ENCODE data around the gene HORMAD2.

The HORMAD2 gene

DNA sequence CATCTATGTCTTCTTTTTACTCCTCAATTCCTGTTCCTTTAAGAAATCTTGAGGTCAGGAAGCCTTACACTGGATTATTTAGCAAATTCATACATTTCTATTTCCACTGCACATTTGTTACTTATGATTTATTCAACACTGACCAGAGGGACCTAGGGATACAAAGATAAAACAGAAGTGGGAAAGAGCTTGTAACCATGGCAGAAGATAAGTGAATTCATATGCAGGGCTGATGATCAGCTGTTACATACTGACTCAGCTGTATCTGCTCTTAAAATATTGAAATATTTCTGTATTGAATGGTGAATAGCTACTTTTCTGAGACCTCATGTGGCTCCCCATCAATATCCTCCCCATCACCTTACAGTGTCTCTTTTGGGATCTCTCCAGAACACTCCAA lies 25.2 kb downstream of the HORMAD2 start:
- DNase-seq (ENCODE audit: low spot score) = no peak

DNA sequence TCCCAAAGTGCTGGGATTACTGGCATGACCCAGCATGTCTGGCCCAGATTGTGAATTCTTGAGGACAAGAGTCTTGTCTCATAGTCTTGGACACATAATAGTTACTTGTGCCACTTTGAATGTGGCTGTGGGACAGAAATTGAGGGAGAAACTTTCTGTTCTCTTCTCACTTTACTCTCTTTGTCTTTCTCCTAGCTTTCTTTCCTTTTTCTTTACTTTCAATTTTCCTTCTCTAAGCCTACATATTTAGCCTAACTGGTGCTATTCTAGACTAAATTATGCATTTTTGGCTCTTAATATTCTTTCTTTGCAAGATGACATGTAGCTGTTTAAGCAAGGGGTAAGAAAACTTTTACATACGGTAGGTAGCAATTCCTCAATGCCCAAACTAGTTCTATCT lies 33.2 kb downstream of the HORMAD2 start:
- DNase-seq (ENCODE audit: low spot score) = no peak

DNA sequence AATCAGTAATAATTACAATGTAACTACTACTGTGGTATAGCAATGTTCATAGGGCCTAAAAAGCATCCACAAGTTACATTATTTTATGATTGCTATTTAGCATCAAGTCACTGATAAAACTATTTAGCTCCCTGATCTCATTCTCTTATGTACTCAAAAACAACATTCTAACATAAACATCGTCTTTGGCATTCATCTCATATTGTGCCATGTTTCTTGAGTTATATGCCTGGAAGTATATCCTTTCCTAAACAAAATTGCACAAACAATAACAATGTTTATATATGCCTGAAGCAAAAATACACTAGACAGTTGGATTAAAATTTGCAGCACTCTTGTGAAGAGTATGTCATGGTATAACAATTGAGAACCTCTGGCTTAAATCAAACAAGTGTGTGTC lies 34.1 kb downstream of the HORMAD2 start:
- no peak for DNase-seq (ENCODE audit: low spot score)

- no peak for DNase-seq (ENCODE audit: low spot score)
Observed at GRCh38 chr22:30115705-30116104, 35.4 kb downstream of the HORMAD2 start.

GRCh38 chr22:30116362-30117117 lies 36.3 kb downstream of the HORMAD2 start:
- DNase-seq (ENCODE audit: low spot score) = no peak

- DNase-seq (ENCODE audit: low spot score) = no peak
Observed at GRCh38 chr22:30117256-30117655, 37.0 kb downstream of the HORMAD2 start.

- DNase-seq (ENCODE audit: low spot score) = no peak
Observed at GRCh38 chr22:30118291-30118690, 38.0 kb downstream of the HORMAD2 start.

DNA sequence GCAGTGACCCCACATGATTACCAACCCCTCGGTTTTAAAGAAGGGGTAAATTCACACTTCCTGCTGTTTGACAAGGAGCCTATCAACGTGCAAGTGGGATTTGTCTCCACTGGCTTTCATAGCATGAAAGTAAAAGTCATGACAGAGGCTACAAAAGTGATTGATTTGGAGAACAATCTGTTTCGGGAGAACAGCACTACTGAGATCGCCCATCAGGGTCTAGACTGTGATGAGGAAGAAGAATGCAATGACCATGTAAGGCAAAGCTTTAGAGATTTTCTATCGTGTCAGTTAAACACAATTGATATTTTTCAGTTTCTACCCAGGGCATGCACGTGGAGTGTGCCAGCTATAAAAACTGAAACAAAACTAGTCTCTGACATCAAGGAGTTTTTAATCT lies 41.7 kb downstream of the HORMAD2 start:
- DNase-seq (ENCODE audit: low spot score) = no peak

GRCh38 chr22:30123463-30123862 lies 43.2 kb downstream of the HORMAD2 start:
- DNase-seq (ENCODE audit: low spot score) = no peak

GRCh38 chr22:30127749-30128166 lies 47.5 kb downstream of the HORMAD2 start:
- no peak for DNase-seq (ENCODE audit: low spot score)

DNA sequence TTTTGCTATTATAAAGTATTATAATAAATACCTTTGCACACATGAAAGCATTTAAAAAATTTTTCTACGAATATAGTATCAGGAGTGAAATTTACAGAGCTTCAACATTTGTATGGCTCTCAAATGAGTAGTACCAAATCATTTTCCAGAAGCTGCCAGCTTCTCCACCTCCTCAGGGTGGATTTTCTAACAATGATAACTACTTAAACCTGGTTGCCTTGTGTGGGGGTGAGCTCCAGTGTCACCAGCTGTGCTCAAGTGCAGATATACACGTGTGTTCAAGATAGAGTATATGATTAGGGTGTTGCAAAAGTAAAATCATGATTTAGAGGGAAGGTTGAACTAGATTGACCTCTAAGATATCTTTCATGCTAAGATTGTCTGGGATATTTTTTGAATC lies 48.2 kb downstream of the HORMAD2 start:
- no peak for DNase-seq (ENCODE audit: low spot score)

DNA sequence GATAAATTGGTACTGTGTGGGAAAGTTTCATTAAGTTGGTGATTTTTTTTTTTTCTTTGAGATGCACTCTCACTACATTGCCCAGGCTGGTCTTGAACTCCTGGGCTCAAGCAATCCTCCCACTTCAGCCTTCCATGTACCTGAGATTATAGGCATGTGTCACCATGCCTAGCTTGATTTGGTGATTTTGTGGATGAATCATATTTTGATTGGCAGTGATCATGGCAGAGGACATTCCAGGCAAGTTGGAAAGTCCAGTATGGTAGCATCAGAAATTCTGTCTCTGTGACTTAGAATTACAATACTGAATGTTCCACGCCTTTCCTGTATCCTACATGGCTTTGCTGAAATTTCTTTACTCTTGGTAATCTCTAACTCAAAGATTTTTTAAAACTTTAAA lies 49.4 kb downstream of the HORMAD2 start:
- no peak for DNase-seq (ENCODE audit: low spot score)

DNA sequence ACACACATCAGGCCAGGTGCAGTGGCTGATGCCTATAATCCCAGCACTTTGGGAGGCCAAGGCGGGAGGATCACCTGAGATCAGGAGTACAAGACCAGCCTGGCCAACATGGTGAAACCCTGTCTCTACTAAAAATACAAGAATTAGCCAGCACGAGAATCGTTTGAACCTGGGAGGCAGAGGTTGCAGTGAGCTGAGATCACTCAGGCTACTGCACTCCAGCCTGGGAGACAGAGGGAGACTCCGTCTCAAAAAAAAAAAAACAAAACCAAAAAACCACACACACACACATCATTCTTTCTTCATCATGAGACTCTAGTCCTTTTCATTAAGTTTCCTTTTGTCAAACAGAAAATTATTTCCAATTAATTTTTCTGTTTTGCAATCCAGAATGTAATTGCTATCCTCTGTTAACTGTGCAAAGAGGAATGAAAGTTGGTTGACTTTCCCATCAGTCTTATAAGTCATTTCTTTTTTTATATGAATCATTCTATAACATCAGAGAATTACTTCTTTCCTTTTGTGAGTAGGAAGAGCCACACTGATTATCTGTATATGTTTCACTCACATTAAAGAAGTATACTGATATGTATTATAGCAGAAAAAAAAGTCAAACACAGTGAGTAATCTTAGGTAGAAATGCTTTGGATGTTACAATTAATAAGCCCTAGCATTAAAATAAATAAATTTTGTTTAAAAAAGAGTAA lies 52.2 kb downstream of the HORMAD2 start:
- DNase-seq (ENCODE audit: low spot score) = no peak

GRCh38 chr22:30140414-30140813 lies 60.1 kb downstream of the HORMAD2 start:
- DNase-seq (ENCODE audit: low spot score) = no peak

GRCh38 chr22:30143265-30143664 lies 63.0 kb downstream of the HORMAD2 start:
- no peak for DNase-seq (ENCODE audit: low spot score)

DNA sequence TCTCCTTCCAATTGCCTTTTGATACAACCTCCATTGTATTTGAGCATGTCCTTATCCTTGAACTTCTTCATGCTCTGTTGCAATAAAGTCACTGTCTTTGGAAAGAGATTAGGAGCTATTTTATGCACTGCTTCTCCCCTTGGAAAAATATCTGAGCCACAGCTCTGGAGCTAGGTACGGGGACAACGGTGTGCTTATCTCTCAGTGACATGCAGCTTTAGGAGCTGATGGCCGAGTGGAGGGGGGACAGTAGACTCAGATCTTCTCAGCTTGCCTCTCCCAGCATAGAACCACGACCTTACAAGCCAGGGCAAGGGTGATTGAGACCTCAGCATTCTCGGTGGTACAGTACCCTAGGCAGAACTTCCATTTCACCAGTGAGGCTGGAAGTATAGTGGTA lies 64.1 kb downstream of the HORMAD2 start:
- no peak for DNase-seq (ENCODE audit: low spot score)

GRCh38 chr22:30150212-30150611 lies 69.9 kb downstream of the HORMAD2 start:
- no peak for DNase-seq (ENCODE audit: low spot score)

- no peak for DNase-seq (ENCODE audit: low spot score)
Observed at GRCh38 chr22:30158277-30158676, 78.0 kb downstream of the HORMAD2 start.

DNA sequence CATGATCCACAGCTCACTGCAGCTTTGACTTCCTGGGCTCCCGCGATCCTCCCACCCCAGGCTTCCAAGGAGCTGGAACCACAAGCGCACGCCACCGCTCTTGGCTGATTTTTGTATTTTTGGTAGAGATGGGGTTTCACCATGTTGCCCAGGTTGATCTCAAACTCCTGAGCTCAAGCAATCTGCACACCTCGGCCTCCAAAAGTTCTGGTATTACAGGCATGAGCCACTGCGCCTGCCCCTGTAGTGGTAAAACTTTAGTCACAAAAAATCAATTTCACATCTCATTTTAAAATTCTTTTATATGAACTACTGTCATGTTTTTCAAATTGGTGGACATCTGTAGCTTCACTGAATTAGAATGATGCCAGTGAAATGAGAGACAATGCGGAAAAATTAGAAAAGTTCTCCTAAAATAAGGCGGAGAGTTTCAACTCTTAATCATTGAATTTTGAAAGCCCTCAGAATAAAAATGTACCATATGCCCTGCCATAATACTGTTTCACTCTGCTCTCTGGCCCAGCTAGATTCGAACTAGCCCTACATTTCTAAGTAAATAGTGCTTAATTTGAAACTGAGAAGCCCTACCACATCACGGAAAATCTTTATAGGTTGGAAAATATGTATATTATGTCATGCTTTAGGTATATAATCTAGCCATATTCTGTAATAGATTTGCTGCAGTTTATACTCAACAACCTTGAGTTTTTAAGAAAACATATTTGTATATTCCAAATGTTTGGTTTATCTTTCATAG lies 78.7 kb downstream of the HORMAD2 start:
- no peak for DNase-seq (ENCODE audit: low spot score)

GRCh38 chr22:30159561-30160353 lies 79.5 kb downstream of the HORMAD2 start:
- no peak for DNase-seq (ENCODE audit: low spot score)

GRCh38 chr22:30161051-30161469 lies 80.8 kb downstream of the HORMAD2 start:
- no peak for DNase-seq (ENCODE audit: low spot score)

DNA sequence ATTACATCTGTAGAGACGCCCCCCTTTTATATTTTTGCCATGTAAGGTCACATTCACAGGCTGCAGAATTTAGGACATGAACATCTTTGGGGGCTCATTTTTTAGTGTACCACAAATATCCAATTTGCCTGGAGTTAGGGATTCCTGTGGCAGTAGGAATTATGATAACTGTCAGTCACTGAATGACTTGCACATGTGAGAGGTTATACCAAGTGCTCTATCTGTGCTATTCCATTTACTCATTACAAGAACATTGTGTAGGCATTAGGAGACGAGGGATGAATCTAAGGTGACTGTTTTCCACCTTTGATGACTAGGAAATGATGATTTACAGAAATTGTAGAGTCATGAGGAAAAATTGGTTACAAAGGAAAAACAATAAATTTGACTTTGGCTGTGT lies 87.0 kb downstream of the HORMAD2 start:
- no peak for DNase-seq (ENCODE audit: low spot score)

Measured in CD4-positive, alpha-beta T cell treated with Interleukin-6 at 100 ng/mL for 8 hours (primary cell).